Measurements from ENCODE around the gene PRDM7. TPM values are rescaled to one million over a fixed set of nuclear protein-coding genes. Genes with fewer than 3 reads are reported as not detected.
"Not testable (repeated sequence)": the region's sequence is repeated elsewhere in the genome, so short reads cannot be mapped to it uniquely, and the experiment has no call there.

Gene PRDM7
- total and polyA plus RNA-seq, 2 of the 8 experiments (the other 6 are each of a cell fraction or from before 2014, with no cell fraction given): 0.02 TPM; not detected in 1

DNA sequence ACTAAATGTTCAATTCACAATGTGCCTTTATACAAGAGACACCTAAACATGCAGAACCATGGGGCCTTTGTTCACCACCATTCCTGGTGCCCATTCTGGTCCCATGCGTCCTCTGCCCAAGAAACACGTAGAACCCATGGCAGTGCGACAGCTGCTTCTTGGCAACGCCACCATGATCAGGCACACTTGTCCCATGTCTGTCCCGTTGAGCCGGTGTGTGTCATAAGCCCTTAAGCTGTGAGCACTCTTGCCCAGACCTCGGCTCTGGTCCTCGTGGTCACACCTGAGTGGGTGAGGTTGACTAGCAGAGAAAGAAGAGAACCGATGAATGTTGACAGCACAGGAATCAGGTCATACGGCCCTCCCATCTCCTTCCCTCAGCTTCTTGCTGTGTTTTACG is 24.2 kb upstream of the PRDM7 start:
- H3K79me1 ChIP-seq (ENCODE audit: low read depth, low read length); H2BK5ac ChIP-seq (ENCODE audit: low read depth, low read length); H2AK5ac ChIP-seq (ENCODE audit: low read depth, low read length); H3K4ac ChIP-seq (replicated peaks; ENCODE audit: insufficient read length, low read depth, low read length); H2BK120ac ChIP-seq (replicated peaks; ENCODE audit: low read depth, low read length); H3K9ac ChIP-seq (replicated peaks in 1 of 4; ENCODE audit: extremely low read depth in 1 of 4, low read depth in 3 of 4, low read length in 3 of 4); CTCF ChIA-PET (ENCODE audit: partially characterized antibody); DNase-seq (ENCODE audit: low read depth in 1 of 2, low spot score in 2 of 2); H4K91ac ChIP-seq (replicated peaks; ENCODE audit: insufficient read length, low read length); H2AFZ ChIP-seq (ENCODE audit: low read length); H3K4me3 ChIP-seq (ENCODE audit: extremely low read depth in 1 of 4, insufficient read depth in 2 of 4, low read depth in 3 of 4, low read length in 4 of 4); POLR2A ChIA-PET (ENCODE audit: partially characterized antibody); H3K79me2 ChIP-seq (ENCODE audit: control insufficient read depth in 1 of 2, insufficient read depth in 2 of 2, low read length in 2 of 2); H3K27ac ChIP-seq (ENCODE audit: low read depth, low read length); H4K8ac ChIP-seq (ENCODE audit: extremely low read depth, insufficient read depth, low read length); H2BK12ac ChIP-seq (ENCODE audit: low read depth, low read length); H3K27me3 ChIP-seq (replicated peaks in 1 of 4; ENCODE audit: control insufficient read depth in 3 of 4, extremely low read depth in 1 of 4, insufficient read depth in 3 of 4, low read length in 3 of 4); H3K14ac ChIP-seq (ENCODE audit: insufficient read length); FAIRE-seq; H3K56ac ChIP-seq (replicated peaks; ENCODE audit: insufficient read length, low read depth, low read length); H3K23ac ChIP-seq (ENCODE audit: insufficient read length); H3K4me1 ChIP-seq (replicated peaks in 1 of 4; ENCODE audit: control insufficient read depth in 3 of 4, insufficient read depth in 4 of 4, low read length in 3 of 4); H4K5ac ChIP-seq (ENCODE audit: insufficient read length, low read depth, low read length); H2BK15ac ChIP-seq (ENCODE audit: low read length); H3K23me2 ChIP-seq (ENCODE audit: low read depth, low read length); H3K36me3 ChIP-seq (ENCODE audit: control insufficient read depth in 2 of 4, insufficient read depth in 4 of 4, low read length in 3 of 4); H2BK20ac ChIP-seq (ENCODE audit: low read length); H3K18ac ChIP-seq (ENCODE audit: extremely low read depth, low read length); H3K4me2 ChIP-seq (ENCODE audit: insufficient read depth in 1 of 2, low read depth in 2 of 2, low read length in 2 of 2); H4K20me1 ChIP-seq (replicated peaks in 1 of 2; ENCODE audit: control insufficient read depth in 1 of 2, insufficient read depth in 2 of 2, low read length in 2 of 2): not testable (repeated sequence)
- peaks cover 0 to 10% of the 10 kb centered on the region in 2 experiments; a peak in 2 of 4 replicates for H3K9me3 ChIP-seq (ENCODE audit: insufficient read depth in 2 of 2, low read depth in 1 of 2, low read length in 1 of 2)
- 92% methylated on average over 11 of the region's 11 CpGs; no CpG with 5 or more reads in 1 of the 2 experiments for WGBS, 2 experiments (ENCODE audit: extremely low coverage in 1 of 2, insufficient coverage in 1 of 2, insufficient read length in 1 of 2, insufficient replicate concordance in 2 of 2, low coverage in 1 of 2, low lambda C conversion rate in 2 of 2, missing lambda C conversion rate in 1 of 2)

- H4K91ac ChIP-seq (replicated peaks; ENCODE audit: insufficient read length, low read length); DNase-seq (ENCODE audit: low read depth in 1 of 2, low spot score in 2 of 2); H3K9ac ChIP-seq (replicated peaks in 1 of 4; ENCODE audit: extremely low read depth in 1 of 4, low read depth in 3 of 4, low read length in 3 of 4); H4K20me1 ChIP-seq (replicated peaks in 1 of 2; ENCODE audit: control insufficient read depth in 1 of 2, insufficient read depth in 2 of 2, low read length in 2 of 2); H2BK20ac ChIP-seq (ENCODE audit: low read length); H3K9me3 ChIP-seq (ENCODE audit: insufficient read depth in 2 of 2, low read depth in 1 of 2, low read length in 1 of 2); H2BK12ac ChIP-seq (ENCODE audit: low read depth, low read length); H3K56ac ChIP-seq (replicated peaks; ENCODE audit: insufficient read length, low read depth, low read length); H3K23ac ChIP-seq (ENCODE audit: insufficient read length); H2BK120ac ChIP-seq (replicated peaks; ENCODE audit: low read depth, low read length); H3K4ac ChIP-seq (replicated peaks; ENCODE audit: insufficient read length, low read depth, low read length); H3K79me1 ChIP-seq (ENCODE audit: low read depth, low read length); H4K8ac ChIP-seq (ENCODE audit: extremely low read depth, insufficient read depth, low read length); H3K4me2 ChIP-seq (ENCODE audit: insufficient read depth in 1 of 2, low read depth in 2 of 2, low read length in 2 of 2); H3K14ac ChIP-seq (ENCODE audit: insufficient read length); H3K27ac ChIP-seq (ENCODE audit: low read depth, low read length); H3K18ac ChIP-seq (ENCODE audit: extremely low read depth, low read length); H2AFZ ChIP-seq (ENCODE audit: low read length); H3K23me2 ChIP-seq (ENCODE audit: low read depth, low read length); H4K5ac ChIP-seq (ENCODE audit: insufficient read length, low read depth, low read length); POLR2A ChIA-PET (ENCODE audit: partially characterized antibody); H2AK5ac ChIP-seq (ENCODE audit: low read depth, low read length); CTCF ChIA-PET (ENCODE audit: partially characterized antibody); H2BK15ac ChIP-seq (ENCODE audit: low read length); H2BK5ac ChIP-seq (ENCODE audit: low read depth, low read length); H3K4me3 ChIP-seq (ENCODE audit: extremely low read depth in 1 of 4, insufficient read depth in 2 of 4, low read depth in 3 of 4, low read length in 4 of 4); H3K36me3 ChIP-seq (ENCODE audit: control insufficient read depth in 2 of 4, insufficient read depth in 4 of 4, low read length in 3 of 4); H3K79me2 ChIP-seq (ENCODE audit: control insufficient read depth in 1 of 2, insufficient read depth in 2 of 2, low read length in 2 of 2); H3K27me3 ChIP-seq (replicated peaks in 1 of 4; ENCODE audit: control insufficient read depth in 3 of 4, extremely low read depth in 1 of 4, insufficient read depth in 3 of 4, low read length in 3 of 4); H3K4me1 ChIP-seq (replicated peaks in 1 of 4; ENCODE audit: control insufficient read depth in 3 of 4, insufficient read depth in 4 of 4, low read length in 3 of 4); FAIRE-seq: not testable (repeated sequence)
- no CpG with 5 or more reads among the region's 4 CpGs for WGBS, 2 experiments (ENCODE audit: extremely low coverage in 1 of 2, insufficient coverage in 1 of 2, insufficient read length in 1 of 2, insufficient replicate concordance in 2 of 2, low coverage in 1 of 2, low lambda C conversion rate in 2 of 2, missing lambda C conversion rate in 1 of 2)
Observed at GRCh38 chr16:90100790-90101189, 23.7 kb upstream of the PRDM7 start.

All from H1 (cell line).